ENCODE data around the gene TCN1. TPM values are rescaled to one million over a fixed set of nuclear protein-coding genes. Genes with fewer than 3 reads are reported as not detected.

TCN1 gene
- total RNA-seq, 2 experiments from 2014 or later: not detected

GRCh38 chr11:59812220-59812619 lies 54.1 kb downstream of the TCN1 start:
- Mint-ChIP-seq H3K27me3 (peaks cover 2% of the 10 kb centered on the region), H3K36me3 (peaks cover 19% of the 10 kb centered on the region), H3K4me1 (peaks cover 23% of the 10 kb centered on the region), H3K4me3 (no peak overlapping the region), H3K27ac (peak overlapping the region; percentile 25), H3K9me3 (peaks cover 2% of the 10 kb centered on the region)
- POLR2A ChIA-PET: no interaction called here
- no peak for ATAC-seq (ENCODE audit: low read depth)
- DNase-seq: no peak

- Mint-ChIP-seq H3K27ac (peak overlapping the region; percentile 93), H3K36me3 (peaks cover 24% of the 10 kb centered on the region), H3K4me1 (peaks cover 27% of the 10 kb centered on the region), H3K27me3 (no peaks in the 10 kb centered on the region), H3K4me3 (peak overlapping the region; percentile 94), H3K9me3 (peaks cover 2% of the 10 kb centered on the region)
- DNase-seq (no peak), ATAC-seq (ENCODE audit: low read depth) (no peak)
- POLR2A ChIA-PET: interaction anchor here (1.0 to 4.3 kb wide), 7 partner anchors 9 to 196 kb away, joined by 5 to 42 read pairs (median 9); partner anchors contain the start of genes OSBP, PATL1 and STX3
These were observed 55.4 kb downstream of the TCN1 start for GRCh38 chr11:59810911-59811259.

- Mint-ChIP-seq H3K4me3 (peak within 1 kb of the TSS; percentile 94), H3K27me3 (no peaks in the 10 kb centered on the region), H3K36me3 (peaks cover 24% of the 10 kb centered on the region), H3K4me1 (peaks cover 27% of the 10 kb centered on the region), H3K9me3 (peaks cover 2% of the 10 kb centered on the region), H3K27ac (peak within 1 kb of the TSS; percentile 93)
- peak; percentile 98 for ATAC-seq (ENCODE audit: low read depth)
- peak; percentile 88 for DNase-seq
- POLR2A ChIA-PET: interaction anchor here (1.0 to 4.3 kb wide), 9 partner anchors 9 to 195 kb away, joined by 3 to 42 read pairs (median 6); partner anchors contain the start of genes OSBP, PATL1 and STX3
These were observed 55.9 kb downstream of the TCN1 start, which contains the start of gene MRPL16 for GRCh38 chr11:59810189-59810910. Gene MRPL16, minus strand, starts transcription at chr11:59810778. Its CDS starts 120 bp downstream, at chr11:59810658.

- Mint-ChIP-seq H3K4me3 (peak overlapping the region; percentile 42), H3K36me3 (peaks cover 31% of the 10 kb centered on the region), H3K4me1 (peaks cover 31% of the 10 kb centered on the region), H3K27me3 (no peaks in the 10 kb centered on the region), H3K9me3 (no peaks in the 10 kb centered on the region), H3K27ac (peak overlapping the region; percentile 30)
- DNase-seq: no peak
- ATAC-seq (ENCODE audit: low read depth): no peak
- POLR2A ChIA-PET: interaction anchor here (1.4 to 4.3 kb wide), 3 partner anchors 41 to 56 kb away, joined by 3 to 42 read pairs (median 4); partner anchors contain the start of gene STX3
These were observed 59.2 kb downstream of the TCN1 start for GRCh38 chr11:59807047-59807610.

GRCh38 chr11:59804061-59804460 lies 62.2 kb downstream of the TCN1 start:
- H3K36me3 Mint-ChIP-seq: peaks cover 41% of the 10 kb centered on the region
- POLR2A ChIA-PET: interaction anchor here (1.6 kb wide), 1 partner anchor 48 kb away, joined by 7 read pairs; no protein-coding TSS in a partner anchor
- no peaks in the 10 kb centered on the region for H3K27me3 Mint-ChIP-seq
- no peak overlapping the region for H3K27ac Mint-ChIP-seq
- H3K4me3 Mint-ChIP-seq: no peak overlapping the region
- ATAC-seq (ENCODE audit: low read depth) (no peak), DNase-seq (no peak)
- H3K9me3 Mint-ChIP-seq: no peaks in the 10 kb centered on the region
- H3K4me1 Mint-ChIP-seq: peaks cover 38% of the 10 kb centered on the region

Other genes with a start within 250 kb of the TCN1 start
- gene PATL1, start 197.4 kb downstream of the TCN1 start, total RNA-seq: 10 to 100 TPM; 52.9 to 54.1 TPM
- not detected for gene OR10V1, start 152.6 kb downstream of the TCN1 start, total RNA-seq
- gene STX3, start 111.1 kb downstream of the TCN1 start, total RNA-seq: 10 to 100 TPM; 73.7 to 79.2 TPM
- gene MRPL16, start 55.7 kb downstream of the TCN1 start, total RNA-seq: 10 to 100 TPM; 67.2 to 70.0 TPM
- gene CBLIF, start 21.0 kb downstream of the TCN1 start, total RNA-seq: not detected
- not detected for gene OOSP3, start 12.3 kb upstream of the TCN1 start, total RNA-seq
- gene OOSP1, start 71.9 kb upstream of the TCN1 start, total RNA-seq: not detected
- not detected for gene OOSP4A, start 97.5 kb upstream of the TCN1 start, total RNA-seq
- gene OOSP4B, start 150.7 kb upstream of the TCN1 start, total RNA-seq: not detected
- not detected for gene OOSP2, start 173.9 kb upstream of the TCN1 start, total RNA-seq
- gene MS4A3, start 190.2 kb upstream of the TCN1 start, total RNA-seq: not detected
- gene MS4A2, start 222.2 kb upstream of the TCN1 start, total RNA-seq: not detected

Data from activated naive CD8-positive, alpha-beta T cell treated with anti-CD3 and anti-CD28 coated beads, Interleukin-2, amount 10 ng/mL, durations not matched to agents 7 days and 5 days (primary cell).